Stomach (tissue), 4 donors: ENCODE data around the gene NAALADL2.
"Not testable (repeated sequence)": the region's sequence is repeated elsewhere in the genome, so short reads cannot be mapped to it uniquely, and the experiment has no call there.

Experiments
- CTCF ChIP-seq, 7 experiments: fragments of 450-650 bp in 4 of 7; fragments of 200-600 bp in 3 of 7; sonication (generic) in 3 of 7; IDR thresholded peaks; one replicate each; pipeline ENCODE4 v1.5.1; 2016 to 2019; ENCODE audit warnings: antibody characterized with exemption in 7 of 7, control low read depth in 2 of 7, mild to moderate bottlenecking in 1 of 7
- EP300 ChIP-seq: sonication (generic); formaldehyde crosslinking; IDR thresholded peaks from one replicate; pipeline ENCODE4 v1.6.1; 2017; ENCODE audit warnings: antibody characterized with exemption
- POLR2A ChIP-seq, 4 donors: fragments of 450-650 bp; IDR thresholded peaks; one replicate each; pipeline ENCODE4 v1.6.1; 2016; ENCODE audit warnings: antibody characterized with exemption in 4 of 4, control low read depth in 2 of 4, mild to moderate bottlenecking in 1 of 4, moderate library complexity in 1 of 4

- TF ChIP-seq CTCF (IDR thresholded peaks at IDR 0.05); POLR2A (IDR thresholded peaks at IDR 0.05); EP300: not testable (repeated sequence)
These were observed 314.0 kb downstream of the NAALADL2 start for GRCh38 chr3:175173117-175173516.
